Testis (tissue), 3 donors: ENCODE measurements around the gene UBA7. TPM values are rescaled to one million over a fixed set of nuclear protein-coding genes. Genes with fewer than 3 reads are reported as not detected.
"Not testable (repeated sequence)": the region's sequence is repeated elsewhere in the genome, so short reads cannot be mapped to it uniquely, and the experiment has no call there.

ENCODE experiments used
- DNase-seq: peaks from one replicate; pipeline ENCODE4 v3.0.0-alpha.2; 2019
- H3K27ac ChIP-seq, 2 donors: fragments of 200-600 bp; sonication (generic); one replicate each; pipeline ENCODE4 v1.5.1; 2019
- H3K27me3 ChIP-seq: fragments of 200-600 bp; sonication (generic); one replicate; pipeline ENCODE4 v1.5.1; 2019
- H3K36me3 ChIP-seq: fragments of 200-600 bp; sonication (generic); one replicate; pipeline ENCODE4 v1.5.1; 2017; ENCODE audit warnings: low read depth; ENCODE audit errors: missing control alignments
- H3K4me1 ChIP-seq: fragments of 200-600 bp; sonication (generic); one replicate; pipeline ENCODE4 v1.5.1; 2019
- H3K4me3 ChIP-seq, 2 donors: fragments of 200-600 bp; sonication (generic); one replicate each; pipeline ENCODE4 v1.5.1; 2017 to 2019
- H3K9me3 ChIP-seq: fragments of 200-600 bp; sonication (generic); one replicate; pipeline ENCODE4 v1.5.1; 2017
- CTCF ChIP-seq, 3 experiments: fragments of 450-650 bp in 2 of 3; fragments of 200-600 bp in 1 of 3; sonication (generic) in 1 of 3; IDR thresholded peaks; one replicate each; pipeline ENCODE4 v1.5.1; 2016 to 2019; ENCODE audit warnings: antibody characterized with exemption in 3 of 3, mild to moderate bottlenecking in 2 of 3, moderate library complexity in 1 of 3
- POLR2A ChIP-seq: fragments of 450-650 bp; IDR thresholded peaks from one replicate; pipeline ENCODE4 v1.6.1; 2017; ENCODE audit warnings: antibody characterized with exemption, mild to moderate bottlenecking, moderate library complexity
- WGBS, 2 donors: methylation state at CpG; one replicate each; pipeline ENCODE4 v1.1.5; 2018; 5-methylcytosine and 5-hydroxymethylcytosine counted together
- intact Hi-C: fragments of 100-400 bp; cut with DNase I; formaldehyde crosslinking; loops from one replicate; pipeline ENCODE4 v1.15.1; 2023; ENCODE audit warnings: low total_unique reads
- polyA plus RNA-seq: library from polyadenylated mRNA; stranded (reverse); fragments of 350-450 nt; fragmentation: Illumina TruSeq; extraction: RNeasy Lipid Tissue Mini Kit (QIAGEN cat#74804); gene quantifications from one replicate; pipeline ENCODE4 v1.2.3, GENCODE V29; 2014; ENCODE audit warnings: low read depth, low replicate concordance; ENCODE audit not compliant: insufficient read depth
- total RNA-seq, 2 donors: library from RNA; depleted of rRNA; stranded (reverse); fragments of >200 nt; gene quantifications; one replicate each; pipeline ENCODE4 v1.2.3, GENCODE V29; 2016

The UBA7 gene
- total and polyA plus RNA-seq, 3 donors from 2014 or later, result 27.2 to 49.7 (median 34.0) TPM

DNA sequence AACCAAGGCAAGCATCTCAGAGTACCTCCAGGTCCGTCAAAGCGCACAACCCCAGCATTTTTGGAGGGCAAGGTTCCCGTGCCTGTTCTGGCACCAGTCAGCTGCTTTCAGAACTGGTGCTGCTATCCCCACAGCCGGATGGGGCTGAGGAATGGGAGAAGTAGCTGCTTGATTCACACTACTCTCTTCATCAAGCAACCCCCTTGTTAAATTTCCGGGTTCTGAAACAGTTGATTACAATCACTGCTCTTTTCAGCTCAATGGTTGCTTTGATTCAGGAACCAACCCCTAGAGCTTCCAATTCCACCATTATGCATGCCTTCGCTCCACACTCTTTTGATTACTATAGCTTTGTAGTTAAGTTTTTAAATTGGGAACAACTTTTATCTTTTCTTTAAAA, 12.3 kb upstream of the UBA7 start:
- Histone ChIP-seq H3K9me3 (no peaks in the 10 kb centered on the region), H3K36me3 (no peaks in the 10 kb centered on the region), H3K27me3 (no peaks in the 10 kb centered on the region), H3K4me3 (no peak overlapping the region), H3K4me1 (no peaks in the 10 kb centered on the region), H3K27ac (no peak overlapping the region)
- intact Hi-C loops, result no loop called here
- TF ChIP-seq CTCF (IDR thresholded peaks at IDR 0.05), result no peak
- TF ChIP-seq POLR2A, result no peak
- no peak for DNase-seq
- 85 to 88% methylated on average over 6 of the region's 6 CpGs for WGBS, 2 donors

GRCh38 chr3:49823131-49823530, 9.4 kb upstream of the UBA7 start:
- intact Hi-C loops, H3K27me3 ChIP-seq, H3K4me3 ChIP-seq, H3K9me3 ChIP-seq, DNase-seq, H3K27ac ChIP-seq, H3K4me1 ChIP-seq, H3K36me3 ChIP-seq: not testable (repeated sequence)
- WGBS, 2 donors, result 61 to 95% methylated on average over 3 of the region's 3 CpGs

DNA sequence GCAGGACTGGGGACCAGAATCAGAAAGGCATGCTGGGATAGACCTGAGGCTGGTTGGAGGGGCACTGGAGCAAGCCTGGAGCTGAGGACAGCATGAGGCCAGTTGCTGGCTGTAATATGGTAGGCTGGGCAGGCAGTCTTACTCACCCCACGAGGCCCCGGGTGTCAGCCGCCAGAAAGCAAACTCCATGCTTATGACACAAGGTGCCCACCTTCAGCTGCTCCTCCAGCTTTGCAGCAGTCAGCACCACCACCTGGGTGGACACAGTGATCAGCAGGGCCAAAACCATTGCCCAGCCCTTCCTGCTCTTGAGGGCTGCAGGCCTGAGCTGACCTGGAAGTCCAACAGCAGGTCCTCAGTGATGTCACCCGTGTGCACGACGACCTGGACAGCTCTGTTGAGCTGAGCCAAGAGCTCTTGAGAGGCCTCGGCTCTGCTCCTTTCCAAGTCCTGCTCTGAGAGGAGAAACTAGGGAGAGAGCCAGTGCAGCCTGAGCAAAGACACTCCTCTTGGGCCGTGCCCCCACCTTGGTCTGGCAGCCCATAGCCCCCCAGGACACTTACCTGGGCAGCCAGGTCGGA, 747 bp downstream of the UBA7 start:
- Histone ChIP-seq H3K36me3 (no peaks in the 10 kb centered on the region), H3K9me3 (no peaks in the 10 kb centered on the region), H3K27ac (peak overlapping the region in 1 of 2 donors; percentile 42), H3K27me3 (no peaks in the 10 kb centered on the region), H3K4me1 (peaks cover 12% of the 10 kb centered on the region), H3K4me3 (peak overlapping the region; percentile 36 to 41)
- TF ChIP-seq POLR2A, result no peak
- no peak for TF ChIP-seq CTCF (IDR thresholded peaks at IDR 0.05)
- intact Hi-C loops, result no loop called here
- no peak for DNase-seq
- WGBS, 2 donors, result 17 to 46% methylated on average over 3 to 9 of the region's 9 CpGs

GRCh38 chr3:49807431-49808114, 6.2 kb downstream of the UBA7 start:
- no peaks in the 10 kb centered on the region for H3K27me3 ChIP-seq
- WGBS, 2 donors, result 90 to 93% methylated on average over 12 to 13 of the region's 13 CpGs
- H3K4me1 ChIP-seq, result peaks cover 30% of the 10 kb centered on the region
- TF ChIP-seq POLR2A (no peak), CTCF (IDR thresholded peaks at IDR 0.05) (no peak)
- DNase-seq, result no peak
- no peak overlapping the region for H3K4me3 ChIP-seq
- H3K27ac ChIP-seq, result no peak overlapping the region
- no peaks in the 10 kb centered on the region for H3K36me3 ChIP-seq
- no peaks in the 10 kb centered on the region for H3K9me3 ChIP-seq
- intact Hi-C loops, result no loop called here

DNA sequence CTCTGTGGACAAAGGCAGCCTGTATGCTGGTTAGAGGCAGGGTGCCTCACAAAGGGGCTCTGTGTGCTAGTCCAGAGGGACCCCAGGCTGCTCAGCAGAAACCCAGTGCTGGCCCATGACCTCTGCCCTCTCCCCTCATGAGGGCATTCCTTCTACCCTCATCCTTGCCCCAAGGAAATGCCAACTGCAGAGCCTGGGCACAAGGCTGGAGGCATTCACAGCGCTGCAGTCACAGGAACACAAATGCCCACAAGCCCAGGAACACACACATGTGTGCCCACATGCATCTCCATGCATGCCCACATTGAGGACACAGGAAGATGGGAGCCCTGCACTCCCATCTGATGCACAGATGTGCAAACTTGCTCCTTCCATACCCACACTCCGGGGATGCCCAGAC, 6.9 kb downstream of the UBA7 start:
- no peaks in the 10 kb centered on the region for H3K27me3 ChIP-seq
- H3K36me3 ChIP-seq, result no peaks in the 10 kb centered on the region
- H3K27ac ChIP-seq, result no peak overlapping the region
- intact Hi-C loops, result no loop called here
- no peaks in the 10 kb centered on the region for H3K9me3 ChIP-seq
- 77 to 100% methylated on average over 2 of the region's 2 CpGs for WGBS, 2 donors
- no peak for DNase-seq
- H3K4me1 ChIP-seq, result peaks cover 28% of the 10 kb centered on the region
- no peak overlapping the region for H3K4me3 ChIP-seq
- no peak for TF ChIP-seq CTCF (IDR thresholded peaks at IDR 0.05)
- no peak for TF ChIP-seq POLR2A
